Nephron progenitor cell (in vitro differentiated cells): ENCODE measurements around the gene HDAC7.
A peak's percentile ranks its signal among the peaks of the same experiment; 100 is the strongest.

Source experiments
- DNase-seq: peaks from one replicate; pipeline ENCODE4 v3.0.0; 2021
- H3K27ac Mint-ChIP-seq: 2 replicates; pipeline ENCODE4 v1.8.0; 2021; ENCODE audit warnings: mild to moderate bottlenecking, moderate library complexity, mixed read lengths
- H3K27me3 Mint-ChIP-seq: 2 replicates; pipeline ENCODE4 v1.8.0; 2021; ENCODE audit warnings: mild to moderate bottlenecking, low read depth, mixed read lengths; ENCODE audit not compliant: poor library complexity
- H3K36me3 Mint-ChIP-seq: 2 replicates; pipeline ENCODE4 v1.8.0; 2021; ENCODE audit warnings: low read depth, mixed read lengths
- H3K4me1 Mint-ChIP-seq: 2 replicates; pipeline ENCODE4 v1.8.0; 2021; ENCODE audit warnings: mixed read lengths
- H3K4me3 Mint-ChIP-seq: 2 replicates; pipeline ENCODE4 v1.8.0; 2021; ENCODE audit warnings: mild to moderate bottlenecking, moderate library complexity, mixed read lengths
- H3K9me3 Mint-ChIP-seq: 2 replicates; pipeline ENCODE4 v1.8.0; 2021; ENCODE audit warnings: mild to moderate bottlenecking, moderate library complexity, mixed read lengths
- CTCF ChIP-seq: fragments of 200-600 bp; sonication (generic); IDR thresholded peaks from 2 replicates; pipeline ENCODE4 v1.5.0; 2021; ENCODE audit warnings: antibody characterized with exemption

The HDAC7 gene

GRCh38 chr12:47829584-47829983 lies 9.9 kb upstream of the HDAC7 start:
- Mint-ChIP-seq H3K27me3 (peaks cover 10% of the 10 kb centered on the region), H3K4me1 (peaks cover 91% of the 10 kb centered on the region), H3K4me3 (no peak overlapping the region), H3K27ac (peak overlapping the region; percentile 92), H3K9me3 (no peaks in the 10 kb centered on the region), H3K36me3 (no peaks in the 10 kb centered on the region)
- DNase-seq: no peak
- TF ChIP-seq CTCF: no peak

GRCh38 chr12:47828976-47829482 lies 9.3 kb upstream of the HDAC7 start:
- H3K36me3 Mint-ChIP-seq: no peaks in the 10 kb centered on the region
- DNase-seq: peak; percentile 50
- H3K9me3 Mint-ChIP-seq: no peaks in the 10 kb centered on the region
- H3K4me3 Mint-ChIP-seq: no peak overlapping the region
- H3K27me3 Mint-ChIP-seq: peaks cover 10% of the 10 kb centered on the region
- peak overlapping the region; percentile 92 for H3K27ac Mint-ChIP-seq
- H3K4me1 Mint-ChIP-seq: peaks cover 91% of the 10 kb centered on the region
- no peak for TF ChIP-seq CTCF

- no peak for DNase-seq
- Mint-ChIP-seq H3K4me3 (no peak overlapping the region), H3K27ac (peak overlapping the region; percentile 92), H3K36me3 (no peaks in the 10 kb centered on the region), H3K27me3 (peaks cover 8% of the 10 kb centered on the region), H3K4me1 (peaks cover 91% of the 10 kb centered on the region), H3K9me3 (no peaks in the 10 kb centered on the region)
- no peak for TF ChIP-seq CTCF
Measured at GRCh38 chr12:47828008-47828975, 8.6 kb upstream of the HDAC7 start.

- no peak for DNase-seq
- no peak for TF ChIP-seq CTCF
- peaks cover 92% of the 10 kb centered on the region for H3K4me1 Mint-ChIP-seq
- H3K27me3 Mint-ChIP-seq: no peaks in the 10 kb centered on the region
- H3K4me3 Mint-ChIP-seq: no peak overlapping the region
- no peaks in the 10 kb centered on the region for H3K9me3 Mint-ChIP-seq
- no peaks in the 10 kb centered on the region for H3K36me3 Mint-ChIP-seq
- H3K27ac Mint-ChIP-seq: no peak overlapping the region
Measured at GRCh38 chr12:47825173-47825639, 5.5 kb upstream of the HDAC7 start.

- Mint-ChIP-seq H3K4me3 (no peak overlapping the region), H3K9me3 (no peaks in the 10 kb centered on the region), H3K36me3 (no peaks in the 10 kb centered on the region), H3K4me1 (peaks cover 92% of the 10 kb centered on the region), H3K27ac (peak overlapping the region; percentile 30), H3K27me3 (no peaks in the 10 kb centered on the region)
- TF ChIP-seq CTCF: no peak
- no peak for DNase-seq
Measured at GRCh38 chr12:47824635-47825034, 4.9 kb upstream of the HDAC7 start.
